Fibroblast of lung (primary cell): ENCODE measurements around the gene AP1AR. TPM values are rescaled to one million over a fixed set of nuclear protein-coding genes. Genes with fewer than 3 reads are reported as not detected.

Experiments
- DNase-seq, 2 donors: peaks; one replicate each; pipeline versions ENCODE4 v3.0.0 to v3.0.0-alpha.2; 2010; ENCODE audit warnings: low read depth in 2 of 2
- H2AFZ ChIP-seq: 2 replicates; pipeline ENCODE4 v1.5.1; 2012; ENCODE audit warnings: low read length, control low read depth, inconsistent platforms
- H3K27ac ChIP-seq: 2 replicates; pipeline ENCODE4 v1.5.1; 2011; ENCODE audit warnings: low read length, control low read depth; ENCODE audit not compliant: insufficient read depth
- H3K27me3 ChIP-seq: 2 replicates; pipeline ENCODE4 v1.5.1; 2011; ENCODE audit warnings: mild to moderate bottlenecking, low read length; ENCODE audit not compliant: control insufficient read depth, insufficient read depth
- H3K36me3 ChIP-seq: 2 replicates; pipeline ENCODE4 v1.5.1; 2011; ENCODE audit warnings: low read length; ENCODE audit not compliant: control insufficient read depth, insufficient read depth
- H3K4me1 ChIP-seq: 2 replicates; pipeline ENCODE4 v1.5.1; 2011; ENCODE audit warnings: low read length; ENCODE audit not compliant: control insufficient read depth, insufficient read depth; ENCODE audit errors: extremely low read depth
- H3K4me2 ChIP-seq: 2 replicates; pipeline ENCODE4 v1.5.1; 2011; ENCODE audit warnings: low read length, control low read depth; ENCODE audit not compliant: insufficient read depth; ENCODE audit errors: extremely low read depth
- H3K4me3 ChIP-seq, 4 experiments: fragments of 200-600 bp in 1 of 4; sonication (generic) in 1 of 4; replicated peaks in 1 of 4; 2 replicates each; pipeline ENCODE4 v1.5.1; 2011 to 2016; ENCODE audit warnings: low read length in 4 of 4, low read depth in 3 of 4, mild to moderate bottlenecking in 3 of 4, control low read depth in 2 of 4, inconsistent platforms in 1 of 4, mixed read lengths in 1 of 4; ENCODE audit not compliant: insufficient read depth in 1 of 4; ENCODE audit errors: control extremely low read depth in 1 of 4
- H3K79me2 ChIP-seq: 2 replicates; pipeline ENCODE4 v1.5.1; 2012; ENCODE audit warnings: mild to moderate bottlenecking, low read length, inconsistent platforms; ENCODE audit not compliant: control insufficient read depth, insufficient read depth
- H3K9ac ChIP-seq: 2 replicates; pipeline ENCODE4 v1.5.1; 2011; ENCODE audit warnings: mild to moderate bottlenecking, low read length, control low read depth; ENCODE audit not compliant: insufficient read depth
- H3K9me3 ChIP-seq: 2 replicates; pipeline ENCODE4 v1.5.1; 2012; ENCODE audit warnings: low read depth, low read length; ENCODE audit not compliant: control insufficient read depth, insufficient read depth
- H4K20me1 ChIP-seq: 2 replicates; pipeline ENCODE4 v1.5.1; 2011; ENCODE audit warnings: low read length; ENCODE audit not compliant: control insufficient read depth, insufficient read depth; ENCODE audit errors: extremely low read depth
- EZH2 ChIP-seq: IDR thresholded peaks from 2 replicates; pipeline ENCODE4 v1.5.1; 2012; ENCODE audit warnings: low read length, control low read depth, mild to moderate bottlenecking; ENCODE audit errors: missing control alignments
- polyA plus RNA-seq, 2 donors: library from polyadenylated mRNA; depleted of rRNA in 1 of 2; stranded (reverse) in 1 of 2; unstranded in 1 of 2; fragments of >200 nt; gene quantifications; 2 replicates each; pipeline ENCODE4 v1.2.1, GENCODE V29; 2011 to 2012; ENCODE audit warnings: missing spikeins in 1 of 2
- total RNA-seq: library from RNA; depleted of rRNA; stranded (reverse); fragments of >200 nt; gene quantifications from 2 replicates; pipeline ENCODE4 v1.2.1, GENCODE V29; 2014
- TF ChIP-seq, protein P1 (sequence below), 2 donors: IDR thresholded peaks in 1 of 2; conservative IDR thresholded peaks in 1 of 2; 1 replicate in 1 of 2; 2 replicates in 1 of 2; pipeline ENCODE4 v1.5.1; 2011 to 2012; ENCODE audit warnings: low read length in 2 of 2, control low read depth in 1 of 2, inconsistent platforms in 1 of 2, low read depth in 1 of 2, mild to moderate bottlenecking in 1 of 2

The AP1AR gene
- total and polyA plus RNA-seq, 2 donors (not counting 1 experiment from before 2014, with no cell fraction given), result 8.4 to 30.9 TPM

DNA sequence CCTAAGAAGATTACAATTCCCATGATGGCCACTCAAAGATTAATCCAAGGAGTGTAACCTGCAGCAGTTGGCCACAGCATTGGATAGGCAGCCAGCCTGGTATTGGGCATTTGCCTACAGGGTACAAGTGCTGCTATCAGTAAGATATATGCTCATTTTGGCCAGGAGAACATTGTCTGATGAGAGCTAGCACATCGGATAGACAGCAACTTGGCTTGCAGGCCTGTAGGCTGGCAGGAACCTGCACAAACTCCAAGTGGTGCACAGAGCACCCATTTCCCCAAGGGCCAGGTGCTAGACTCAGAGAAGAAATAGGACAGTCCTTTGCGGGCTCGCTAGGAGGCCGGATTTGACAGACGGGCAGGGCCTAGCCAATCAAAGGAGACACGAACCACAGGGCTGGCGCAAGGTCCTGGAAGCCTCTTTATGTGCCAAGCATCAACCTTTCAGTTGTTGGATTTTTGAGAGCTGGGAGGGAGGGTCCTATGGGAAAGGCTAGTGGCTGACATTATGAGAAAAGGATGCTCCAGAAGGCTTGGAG lies 11.7 kb upstream of the AP1AR start:
- Histone ChIP-seq H3K4me3 (no peak overlapping the region), H3K4me2 (no peak overlapping the region), H3K9ac (no peak overlapping the region), H3K27me3 (no peaks in the 10 kb centered on the region), H3K9me3 (no peaks in the 10 kb centered on the region), H3K4me1 (no peaks in the 10 kb centered on the region), H2AFZ (no peak overlapping the region), H4K20me1 (no peaks in the 10 kb centered on the region), H3K79me2 (no peaks in the 10 kb centered on the region), H3K36me3 (no peaks in the 10 kb centered on the region), H3K27ac (no peak overlapping the region)
- TF ChIP-seq EZH2, result no peak
- TF ChIP-seq, protein P1, sequence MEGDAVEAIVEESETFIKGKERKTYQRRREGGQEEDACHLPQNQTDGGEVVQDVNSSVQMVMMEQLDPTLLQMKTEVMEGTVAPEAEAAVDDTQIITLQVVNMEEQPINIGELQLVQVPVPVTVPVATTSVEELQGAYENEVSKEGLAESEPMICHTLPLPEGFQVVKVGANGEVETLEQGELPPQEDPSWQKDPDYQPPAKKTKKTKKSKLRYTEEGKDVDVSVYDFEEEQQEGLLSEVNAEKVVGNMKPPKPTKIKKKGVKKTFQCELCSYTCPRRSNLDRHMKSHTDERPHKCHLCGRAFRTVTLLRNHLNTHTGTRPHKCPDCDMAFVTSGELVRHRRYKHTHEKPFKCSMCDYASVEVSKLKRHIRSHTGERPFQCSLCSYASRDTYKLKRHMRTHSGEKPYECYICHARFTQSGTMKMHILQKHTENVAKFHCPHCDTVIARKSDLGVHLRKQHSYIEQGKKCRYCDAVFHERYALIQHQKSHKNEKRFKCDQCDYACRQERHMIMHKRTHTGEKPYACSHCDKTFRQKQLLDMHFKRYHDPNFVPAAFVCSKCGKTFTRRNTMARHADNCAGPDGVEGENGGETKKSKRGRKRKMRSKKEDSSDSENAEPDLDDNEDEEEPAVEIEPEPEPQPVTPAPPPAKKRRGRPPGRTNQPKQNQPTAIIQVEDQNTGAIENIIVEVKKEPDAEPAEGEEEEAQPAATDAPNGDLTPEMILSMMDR (conservative IDR thresholded peaks at IDR 0.05 in 1 of 2, IDR thresholded peaks at IDR 0.05 in 1 of 2; ENCODE audit: low read depth in 1 of 2, low read length in 2 of 2), result no peak
- no peak for DNase-seq

DNA sequence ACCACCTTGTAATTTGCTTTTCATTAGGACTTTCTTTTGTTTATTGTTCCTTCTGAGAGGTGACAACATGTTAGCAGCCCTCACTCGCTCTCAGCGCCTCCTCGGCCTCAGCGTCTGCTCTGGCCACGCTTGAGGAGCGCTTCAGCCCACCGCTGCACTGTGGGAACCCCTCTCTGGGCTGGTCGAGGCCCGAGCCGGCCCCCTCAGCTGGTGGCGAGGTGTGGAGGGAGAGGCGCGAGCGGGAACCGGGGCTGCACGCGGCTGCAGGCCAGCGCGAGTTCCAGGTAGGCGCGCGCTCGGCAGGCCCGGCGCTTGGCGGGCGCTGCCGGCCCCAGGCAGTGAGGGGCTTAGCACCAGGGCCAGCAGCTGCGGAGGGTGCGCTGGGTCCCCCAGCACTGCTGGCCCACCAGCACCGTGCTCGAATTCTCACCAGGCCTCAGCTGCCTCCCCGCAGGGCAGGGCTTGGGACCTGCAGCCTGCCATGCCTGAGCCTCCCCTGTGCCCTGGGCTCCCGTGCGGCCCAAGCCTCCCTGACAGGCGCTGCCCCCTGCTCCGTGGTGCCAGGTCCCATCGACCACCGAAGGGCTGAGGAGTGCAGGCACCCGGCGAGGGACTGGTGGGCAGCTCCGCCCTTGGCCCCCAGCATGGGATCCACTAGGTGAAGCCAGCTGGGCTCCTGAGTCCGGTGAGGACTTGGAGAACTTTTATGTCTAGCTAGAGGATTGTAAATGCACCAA lies 9.2 kb upstream of the AP1AR start:
- Histone ChIP-seq H2AFZ (no peak overlapping the region), H3K4me2 (no peak overlapping the region), H3K27me3 (no peaks in the 10 kb centered on the region), H3K9me3 (no peaks in the 10 kb centered on the region), H3K4me1 (peaks cover 2% of the 10 kb centered on the region), H3K9ac (no peak overlapping the region), H3K4me3 (no peak overlapping the region), H3K27ac (no peak overlapping the region), H4K20me1 (no peaks in the 10 kb centered on the region), H3K36me3 (no peaks in the 10 kb centered on the region), H3K79me2 (no peaks in the 10 kb centered on the region)
- DNase-seq, result no peak
- TF ChIP-seq, protein P1 (conservative IDR thresholded peaks at IDR 0.05 in 1 of 2, IDR thresholded peaks at IDR 0.05 in 1 of 2; ENCODE audit: low read depth in 1 of 2, low read length in 2 of 2), result no peak
- no peak for TF ChIP-seq EZH2

DNA sequence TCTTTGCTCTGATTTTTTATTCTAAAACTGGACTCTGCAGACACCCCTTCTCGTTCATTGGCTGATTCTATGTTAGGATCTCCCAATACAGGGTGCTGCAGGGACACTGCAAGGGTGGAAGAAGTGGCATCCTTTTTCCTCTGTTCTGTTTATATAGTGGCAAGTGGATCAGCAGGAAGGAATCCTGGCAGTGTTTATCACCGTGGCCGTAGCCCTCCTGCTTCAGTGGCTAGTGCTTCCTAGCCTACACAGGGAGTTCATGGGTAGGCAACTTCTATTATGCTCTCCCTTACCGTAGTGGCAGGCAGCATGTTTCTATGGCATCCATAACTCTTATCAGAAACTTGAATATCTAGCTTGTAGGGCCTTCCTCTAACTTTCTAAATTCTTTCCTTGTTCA lies 6.4 kb upstream of the AP1AR start:
- H3K4me3 ChIP-seq, result no peak overlapping the region
- H3K36me3 ChIP-seq, result no peaks in the 10 kb centered on the region
- TF ChIP-seq, protein P1 (conservative IDR thresholded peaks at IDR 0.05 in 1 of 2, IDR thresholded peaks at IDR 0.05 in 1 of 2; ENCODE audit: low read depth in 1 of 2, low read length in 2 of 2), result no peak
- TF ChIP-seq EZH2, result no peak
- no peaks in the 10 kb centered on the region for H3K27me3 ChIP-seq
- H2AFZ ChIP-seq, result peak overlapping the region; percentile 68
- H3K79me2 ChIP-seq, result no peaks in the 10 kb centered on the region
- no peak for DNase-seq
- no peaks in the 10 kb centered on the region for H4K20me1 ChIP-seq
- H3K9me3 ChIP-seq, result no peaks in the 10 kb centered on the region
- no peak overlapping the region for H3K4me2 ChIP-seq
- peaks cover 2% of the 10 kb centered on the region for H3K4me1 ChIP-seq
- no peak overlapping the region for H3K27ac ChIP-seq
- H3K9ac ChIP-seq, result no peak overlapping the region
